GM21447 (cell line): ENCODE data around the gene CROCC.
"Not testable (repeated sequence)": the region's sequence is repeated elsewhere in the genome, so short reads cannot be mapped to it uniquely, and the experiment has no call there.

ENCODE experiments used
- ATAC-seq: cut with Tn5 transposase; IDR thresholded peaks from one replicate; pipeline ENCODE4 v1.9.1; 2021; ENCODE audit not compliant: unreplicated experiment

The CROCC gene

GRCh38 chr1:16936580-16936979 is 14.8 kb downstream of the CROCC start:
- ATAC-seq, result not testable (repeated sequence)

DNA sequence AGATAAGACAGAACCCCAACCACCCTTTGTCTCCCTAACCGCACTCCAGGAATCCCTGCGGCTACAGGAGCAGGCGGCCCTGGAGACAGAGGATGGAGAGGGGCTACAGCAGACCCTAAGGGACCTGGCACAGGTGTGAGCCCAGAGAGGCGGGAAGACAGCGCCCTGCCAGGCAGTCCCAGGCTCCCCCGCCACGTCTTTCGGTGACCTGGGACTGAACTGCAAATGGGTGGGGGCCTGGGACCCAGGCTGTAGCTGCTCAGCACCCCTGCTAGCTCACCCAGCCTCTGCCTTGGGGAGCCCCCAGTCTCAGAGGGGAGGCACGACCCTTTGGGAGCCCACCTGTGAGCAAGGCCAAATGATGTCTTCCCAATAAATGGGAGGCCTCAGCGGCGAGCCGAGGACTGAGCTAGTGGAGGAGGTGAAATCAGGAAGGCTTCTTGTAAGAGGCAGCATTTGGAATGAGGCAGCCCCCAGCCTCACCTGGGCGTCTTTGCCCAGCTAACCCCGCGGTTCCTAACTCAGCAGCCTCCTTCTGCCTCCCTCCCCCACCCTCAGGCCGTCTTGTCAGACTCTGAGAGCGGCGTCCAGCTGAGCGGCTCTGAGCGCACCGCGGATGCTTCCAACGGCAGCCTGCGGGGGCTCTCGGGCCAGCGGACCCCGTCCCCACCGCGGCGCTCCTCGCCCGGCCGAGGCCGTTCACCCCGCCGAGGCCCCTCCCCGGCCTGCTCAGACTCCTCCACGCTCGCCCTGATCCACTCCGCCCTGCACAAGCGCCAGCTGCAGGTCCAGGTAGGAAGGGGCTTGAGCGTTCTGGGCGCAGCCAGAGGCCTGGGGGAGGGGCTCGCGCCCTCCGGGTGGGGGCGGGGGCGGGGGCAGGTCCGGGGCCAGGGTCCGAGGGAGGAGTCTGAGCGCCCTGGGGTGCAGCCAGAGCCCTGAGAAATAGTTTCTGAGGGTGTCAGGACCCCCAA is 16.9 kb downstream of the CROCC start:
- ATAC-seq, result no peak

GRCh38 chr1:16939386-16940180 is 17.9 kb downstream of the CROCC start:
- ATAC-seq, result not testable (repeated sequence)

GRCh38 chr1:16944038-16944437 is 22.3 kb downstream of the CROCC start:
- no peak for ATAC-seq

DNA sequence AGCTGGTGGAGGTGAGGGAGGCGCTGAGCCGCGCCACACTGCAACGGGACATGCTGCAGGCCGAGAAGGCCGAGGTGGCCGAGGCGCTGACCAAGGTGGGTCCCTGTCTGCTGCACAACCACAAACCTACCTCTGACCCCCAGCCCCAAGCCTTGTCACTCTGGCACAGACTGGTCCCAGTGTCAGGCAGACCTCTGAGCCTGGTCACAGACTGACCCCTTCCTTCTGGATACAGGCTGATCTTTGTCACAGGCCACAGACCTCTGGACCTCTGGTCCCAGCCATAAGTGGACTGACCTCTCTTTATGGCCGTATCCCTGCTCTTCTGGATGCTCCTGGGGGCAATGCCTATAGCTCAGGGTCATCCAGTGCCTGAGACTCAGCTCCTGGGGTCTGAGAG is 23.8 kb downstream of the CROCC start:
- not testable (repeated sequence) for ATAC-seq

- not testable (repeated sequence) for ATAC-seq
Observed at GRCh38 chr1:16946185-16946584, 24.5 kb downstream of the CROCC start.

DNA sequence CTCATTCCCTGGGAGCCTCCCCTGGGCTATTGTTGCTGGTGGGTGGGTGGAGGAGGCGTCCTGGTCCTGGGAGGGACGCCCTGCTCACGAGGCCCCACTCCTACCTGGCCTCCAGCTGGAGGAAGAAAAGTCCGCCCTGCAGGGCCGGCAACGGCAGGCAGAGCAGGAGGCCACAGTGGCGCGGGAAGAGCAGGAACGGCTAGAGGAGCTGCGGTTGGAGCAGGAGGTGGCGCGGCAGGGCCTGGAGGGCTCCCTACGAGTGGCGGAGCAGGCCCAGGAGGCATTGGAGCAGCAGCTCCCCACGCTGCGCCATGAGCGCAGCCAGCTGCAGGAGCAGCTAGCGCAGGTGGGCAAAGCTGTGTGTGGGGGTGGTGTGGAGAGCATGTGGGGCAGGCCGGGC is 24.9 kb downstream of the CROCC start:
- ATAC-seq, result no peak

DNA sequence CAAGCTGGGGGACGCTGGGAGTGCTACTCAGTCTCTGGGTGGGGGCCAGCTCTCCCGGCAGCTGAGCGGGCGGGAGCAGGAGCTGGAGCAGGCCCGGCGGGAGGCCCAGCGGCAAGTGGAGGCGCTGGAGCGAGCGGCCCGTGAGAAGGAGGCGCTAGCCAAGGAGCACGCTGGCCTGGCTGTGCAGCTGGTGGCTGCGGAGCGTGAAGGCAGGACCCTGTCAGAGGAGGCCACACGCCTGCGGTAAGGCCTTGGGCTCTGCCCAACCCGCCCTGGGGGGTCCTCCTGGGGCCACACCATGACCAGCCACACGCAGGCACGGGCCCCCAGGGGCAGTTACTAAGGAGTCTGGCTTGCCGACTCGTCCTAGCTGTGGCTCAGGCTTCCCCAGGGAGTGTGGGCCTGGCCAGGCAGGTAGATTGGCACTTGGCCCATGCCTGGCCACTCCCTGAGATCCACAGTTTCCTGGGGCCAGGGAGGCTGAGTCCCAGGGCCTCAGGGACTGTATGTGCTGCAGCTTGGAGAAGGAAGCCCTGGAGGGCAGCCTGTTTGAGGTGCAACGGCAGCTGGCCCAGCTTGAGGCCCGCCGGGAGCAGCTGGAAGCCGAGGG is 26.7 kb downstream of the CROCC start:
- ATAC-seq, result not testable (repeated sequence)

GRCh38 chr1:16949026-16949425 is 27.3 kb downstream of the CROCC start:
- ATAC-seq, result not testable (repeated sequence)

- not testable (repeated sequence) for ATAC-seq
Observed at GRCh38 chr1:16952376-16952775, 30.6 kb downstream of the CROCC start.

DNA sequence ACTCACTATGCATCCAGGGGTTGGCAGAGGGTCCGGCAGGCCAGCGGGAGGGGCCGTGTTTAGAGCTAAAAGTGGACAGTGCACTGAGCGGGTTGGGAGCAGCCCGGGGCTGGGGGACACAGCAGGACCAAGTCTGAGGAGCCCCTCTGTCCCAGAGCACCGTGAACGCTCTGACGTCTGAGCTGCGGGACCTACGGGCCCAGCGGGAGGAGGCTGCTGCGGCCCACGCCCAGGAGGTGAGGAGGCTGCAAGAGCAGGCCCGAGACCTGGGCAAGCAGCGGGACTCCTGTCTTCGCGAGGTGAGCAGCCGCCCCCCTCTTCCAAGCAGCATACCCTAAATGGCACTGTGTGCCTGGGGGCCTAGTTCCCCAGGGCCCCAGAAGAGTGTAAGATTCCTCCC is 32.8 kb downstream of the CROCC start:
- no peak for ATAC-seq

- ATAC-seq, result no peak
Observed at GRCh38 chr1:16955186-16955585, 33.5 kb downstream of the CROCC start.

GRCh38 chr1:16956775-16957174 is 35.0 kb downstream of the CROCC start:
- ATAC-seq, result no peak

DNA sequence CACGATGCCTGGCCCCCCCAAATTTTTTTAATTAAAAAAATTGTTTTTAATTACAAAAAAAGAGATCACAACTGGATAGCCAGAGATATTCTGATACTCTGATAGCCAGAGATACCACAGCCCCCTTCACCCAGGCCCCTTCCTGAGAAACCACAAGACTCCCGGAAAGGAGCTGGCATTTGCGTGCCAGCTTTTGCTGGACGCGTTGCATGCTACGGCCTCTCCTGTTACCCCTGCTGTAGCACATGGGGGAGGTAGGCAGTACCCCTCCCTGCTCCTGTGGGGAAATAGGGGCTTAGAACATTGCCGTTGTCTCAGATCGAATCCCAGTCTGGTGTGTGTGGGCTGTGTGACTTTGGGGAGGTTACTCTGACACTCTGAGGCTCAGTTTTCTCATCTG is 36.0 kb downstream of the CROCC start:
- ATAC-seq, result no peak

GRCh38 chr1:16958475-16958874 is 36.7 kb downstream of the CROCC start:
- no peak for ATAC-seq

DNA sequence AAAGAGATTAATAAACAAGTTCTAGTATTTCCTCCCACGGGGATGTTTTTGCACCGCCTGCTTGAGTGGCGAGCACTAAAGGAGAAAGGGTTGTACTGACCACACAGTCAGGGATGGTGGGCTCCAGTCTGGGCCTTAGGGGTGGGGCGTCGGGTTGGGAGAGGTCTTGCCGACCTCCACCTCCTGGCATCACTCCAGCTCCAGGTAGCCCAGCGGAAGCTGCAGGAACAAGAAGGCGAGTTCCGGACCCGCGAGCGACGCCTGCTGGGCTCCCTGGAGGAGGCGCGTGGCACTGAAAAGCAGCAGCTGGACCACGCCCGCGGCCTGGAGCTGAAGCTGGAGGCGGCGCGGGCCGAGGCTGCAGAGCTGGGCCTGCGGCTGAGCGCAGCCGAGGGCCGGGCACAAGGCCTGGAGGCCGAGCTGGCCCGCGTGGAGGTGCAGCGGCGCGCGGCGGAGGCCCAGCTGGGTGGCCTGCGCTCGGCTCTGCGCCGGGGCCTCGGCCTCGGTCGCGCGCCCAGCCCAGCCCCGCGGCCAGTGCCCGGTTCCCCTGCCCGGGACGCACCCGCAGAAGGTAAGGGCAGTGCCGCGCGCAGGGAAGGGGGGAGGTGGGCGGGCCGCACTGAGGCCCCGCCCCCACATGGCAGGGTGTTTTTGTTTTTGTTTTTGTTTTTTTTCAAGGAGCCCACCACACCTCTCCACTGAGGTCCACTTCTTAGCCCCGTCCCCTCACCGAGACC is 39.0 kb downstream of the CROCC start:
- ATAC-seq, result no peak

GRCh38 chr1:16961297-16962133 is 39.8 kb downstream of the CROCC start:
- ATAC-seq, result no peak

- not testable (repeated sequence) for ATAC-seq
Observed at GRCh38 chr1:16964169-16964568, 42.4 kb downstream of the CROCC start.

GRCh38 chr1:16965486-16966067 is 43.8 kb downstream of the CROCC start:
- no peak for ATAC-seq
